ENCODE results near the gene LMX1B.

GRCh38 chr9:126700296-126700695, 86.6 kb downstream of the LMX1B start:
- TF ChIP-seq CTCF (IDR thresholded peaks at IDR 0.05), result no peak
- no peak for TF ChIP-seq POLR2A (IDR thresholded peaks at IDR 0.05)
